SK-N-SH (cell line): ENCODE measurements around the gene SYT17. TPM values are rescaled to one million over a fixed set of nuclear protein-coding genes. Genes with fewer than 3 reads are reported as not detected.

Experiments used
- CTCF ChIA-PET: fragments of 300-600, 350-600 bp; formaldehyde crosslinking; extraction: SDS; loops from one replicate; lab custom pipeline; 2021; lab: Yijun Ruan, JAX
- POLR2A ChIA-PET: fragments of 350-600 bp; sonication (Branson Sonifier 250); formaldehyde crosslinking; extraction: SDS; loops from one replicate; lab custom pipeline; 2020; ENCODE audit warnings: antibody characterized with exemption, inconsistent platforms; lab: Yijun Ruan, JAX
- DNase-seq: peaks from one replicate; pipeline ENCODE4 v3.0.0; 2012
- H2AFZ ChIP-seq: fragments of 200-600 bp; sonication (generic); 2 replicates; pipeline ENCODE4 v1.8.1; 2016; ENCODE audit warnings: antibody characterized with exemption, mild to moderate bottlenecking, low read depth
- H3F3A ChIP-seq: fragments of 200-600 bp; sonication (generic); replicated peaks from 2 replicates; pipeline ENCODE3; 2016; ENCODE audit warnings: antibody characterized with exemption, mild to moderate bottlenecking; ENCODE audit not compliant: insufficient read depth
- H3K27ac ChIP-seq, 2 experiments: fragments of 200-500 bp in 1 of 2; fragments of 200-600 bp in 1 of 2; sonication (Bioruptor generic) in 1 of 2; sonication (generic), shearing (Covaris generic) in 1 of 2; 2 replicates each; pipeline versions ENCODE4 v1.5.1 to v1.6.1; 2014 to 2016; ENCODE audit warnings: low read depth in 2 of 2, inconsistent platforms in 1 of 2, low read length in 1 of 2, mild to moderate bottlenecking in 1 of 2, mixed read lengths in 1 of 2
- H3K27me3 ChIP-seq: fragments of 200-600 bp; sonication (generic), shearing (Covaris generic); 2 replicates; pipeline ENCODE4 v1.6.1; 2016; ENCODE audit warnings: mixed run types; ENCODE audit not compliant: insufficient read depth
- H3K36me3 ChIP-seq, 2 experiments: fragments of 200-500 bp in 1 of 2; fragments of 200-600 bp in 1 of 2; sonication (Bioruptor generic) in 1 of 2; sonication (generic) in 1 of 2; replicated peaks in 1 of 2; 2 replicates each; pipeline versions ENCODE3 to v1.5.1; 2014 to 2016; ENCODE audit warnings: low read length in 1 of 2, mild to moderate bottlenecking in 1 of 2; ENCODE audit not compliant: insufficient read depth in 2 of 2, control insufficient read depth in 1 of 2
- H3K4me1 ChIP-seq, 2 experiments: fragments of 200-500 bp in 1 of 2; fragments of 200-600 bp in 1 of 2; sonication (Bioruptor generic) in 1 of 2; sonication (generic), shearing (Covaris generic) in 1 of 2; 2 replicates each; pipeline versions ENCODE4 v1.5.1 to v1.6.1; 2014 to 2016; ENCODE audit warnings: low read depth in 1 of 2, low read length in 1 of 2, mixed run types in 1 of 2; ENCODE audit not compliant: insufficient read depth in 2 of 2, control insufficient read depth in 1 of 2
- H3K4me2 ChIP-seq: fragments of 200-600 bp; sonication (generic), shearing (Covaris generic); 2 replicates; pipeline ENCODE4 v1.6.1; 2017; ENCODE audit warnings: mixed run types
- H3K4me3 ChIP-seq, 2 experiments: fragments of 200-500 bp in 1 of 2; fragments of 200-600 bp in 1 of 2; sonication (Bioruptor generic) in 1 of 2; sonication (generic), shearing (Covaris generic) in 1 of 2; 2 replicates each; pipeline versions ENCODE4 v1.5.1 to v1.8.1; 2014 to 2016; ENCODE audit warnings: low read depth in 2 of 2, inconsistent platforms in 1 of 2, low read length in 1 of 2, mild to moderate bottlenecking in 1 of 2, mixed read lengths in 1 of 2, moderate library complexity in 1 of 2
- H3K79me2 ChIP-seq: fragments of 200-600 bp; sonication (generic); 2 replicates; pipeline ENCODE4 v1.8.1; 2017; ENCODE audit warnings: mild to moderate bottlenecking; ENCODE audit not compliant: insufficient read depth
- H3K9ac ChIP-seq: fragments of 200-600 bp; sonication (generic); 2 replicates; pipeline ENCODE4 v1.6.1; 2017; ENCODE audit warnings: mixed run types
- H3K9me2 ChIP-seq: fragments of 200-600 bp; sonication (generic); 2 replicates; pipeline ENCODE4 v1.6.1; 2017; ENCODE audit warnings: mixed run types
- H3K9me3 ChIP-seq: fragments of 200-600 bp; sonication (generic); 2 replicates; pipeline ENCODE4 v1.6.1; 2017; ENCODE audit warnings: mixed run types, mild to moderate bottlenecking, moderate library complexity
- H4K20me1 ChIP-seq: fragments of 200-600 bp; sonication (generic); 2 replicates; pipeline ENCODE4 v1.6.1; 2017; ENCODE audit warnings: mild to moderate bottlenecking, mixed run types; ENCODE audit not compliant: insufficient read depth
- CTCF ChIP-seq: fragments of 200-600 bp; sonication (generic); IDR thresholded peaks from 2 replicates; pipeline ENCODE4 v1.6.1; 2017; ENCODE audit warnings: antibody characterized with exemption, mild to moderate bottlenecking, moderate library complexity
- EP300 ChIP-seq, 2 experiments: IDR thresholded peaks; 2 replicates each; pipeline versions ENCODE4 v1.4.0 to v1.6.1; 2012; ENCODE audit warnings: borderline replicate concordance in 1 of 2, low read depth in 1 of 2, low read length in 1 of 2
- EZH2phosphoT487 ChIP-seq: fragments of 200-600 bp; sonication (generic); IDR thresholded peaks from 2 replicates; pipeline ENCODE4 v1.6.1; 2017; ENCODE audit warnings: low read depth, mixed run types, mild to moderate bottlenecking, antibody characterized with exemption, moderate library complexity, borderline replicate concordance
- FOXJ3 ChIP-seq: sonication (generic); formaldehyde crosslinking; IDR thresholded peaks from 2 replicates; pipeline ENCODE4 v1.5.1; 2020; ENCODE audit warnings: mild to moderate bottlenecking, missing genetic modification reagents
- FOXM1 ChIP-seq: IDR thresholded peaks from 2 replicates; pipeline ENCODE4 v1.4.0; 2012; ENCODE audit warnings: low read depth, mild to moderate bottlenecking
- GABPA ChIP-seq: IDR thresholded peaks from 2 replicates; pipeline ENCODE4 v1.4.0; 2012; ENCODE audit warnings: low read depth, mild to moderate bottlenecking
- JUND ChIP-seq: IDR thresholded peaks from 2 replicates; pipeline ENCODE4 v1.4.0; 2012
- MAX ChIP-seq: IDR thresholded peaks from 2 replicates; pipeline ENCODE4 v1.4.0; 2012; ENCODE audit warnings: low read depth
- NFIC ChIP-seq: IDR thresholded peaks from 2 replicates; pipeline ENCODE4 v1.4.0; 2012; ENCODE audit warnings: borderline replicate concordance
- NRF1 ChIP-seq: IDR thresholded peaks from 2 replicates; pipeline ENCODE4 v1.6.1; 2012; ENCODE audit warnings: low read depth, mild to moderate bottlenecking, low read length
- POLR2AphosphoS5 ChIP-seq: IDR thresholded peaks from 2 replicates; pipeline ENCODE4 v1.6.1; 2012; ENCODE audit warnings: low read depth, low read length
- RAD21 ChIP-seq: IDR thresholded peaks from 2 replicates; pipeline ENCODE4 v1.6.1; 2012; ENCODE audit warnings: mild to moderate bottlenecking, low read length
- RCOR1 ChIP-seq: fragments of 150-350 bp; IDR thresholded peaks from 2 replicates; pipeline ENCODE4 v1.6.1; 2017; ENCODE audit warnings: antibody characterized with exemption, low read length
- RXRA ChIP-seq: IDR thresholded peaks from 2 replicates; pipeline ENCODE4 v1.4.0; 2012; ENCODE audit warnings: low read depth, mild to moderate bottlenecking, borderline replicate concordance
- TCF12 ChIP-seq: IDR thresholded peaks from 2 replicates; pipeline ENCODE4 v1.4.0; 2012
- TEAD4 ChIP-seq: IDR thresholded peaks from 2 replicates; pipeline ENCODE4 v1.4.0; 2012; ENCODE audit warnings: mild to moderate bottlenecking, borderline replicate concordance; ENCODE audit not compliant: insufficient read depth
- USF2 ChIP-seq: fragments of 150-350 bp; IDR thresholded peaks from 2 replicates; pipeline ENCODE4 v1.6.1; 2017; ENCODE audit warnings: antibody characterized with exemption, low read length, low read depth, borderline replicate concordance
- YY1 ChIP-seq: IDR thresholded peaks from 2 replicates; pipeline ENCODE4 v1.4.0; 2012; ENCODE audit warnings: low read depth, mild to moderate bottlenecking
- WGBS: methylation state at CpG from one replicate; pipeline ENCODE4 v1.1.6; 2017; ENCODE audit warnings: low lambda C conversion rate; 5-methylcytosine and 5-hydroxymethylcytosine counted together
- polyA plus RNA-seq, 3 experiments: library from polyadenylated mRNA; depleted of rRNA; stranded (reverse); fragments of >200 nt; gene quantifications; 2 replicates each; pipeline ENCODE4 v1.2.3, GENCODE V29; 2012
- TF ChIP-seq, protein P1 (sequence below): IDR thresholded peaks from 2 replicates; pipeline ENCODE4 v1.6.1; 2012; ENCODE audit warnings: mild to moderate bottlenecking, low read depth, low read length, moderate library complexity
- TF ChIP-seq, protein P2 (sequence below): IDR thresholded peaks from 2 replicates; pipeline ENCODE4 v1.4.0; 2012; ENCODE audit warnings: low read depth, borderline replicate concordance

Gene SYT17
- polyA plus RNA-seq, 1 of the 3 experiments (the other 2 are of a cell fraction) = 0.21 TPM

DNA sequence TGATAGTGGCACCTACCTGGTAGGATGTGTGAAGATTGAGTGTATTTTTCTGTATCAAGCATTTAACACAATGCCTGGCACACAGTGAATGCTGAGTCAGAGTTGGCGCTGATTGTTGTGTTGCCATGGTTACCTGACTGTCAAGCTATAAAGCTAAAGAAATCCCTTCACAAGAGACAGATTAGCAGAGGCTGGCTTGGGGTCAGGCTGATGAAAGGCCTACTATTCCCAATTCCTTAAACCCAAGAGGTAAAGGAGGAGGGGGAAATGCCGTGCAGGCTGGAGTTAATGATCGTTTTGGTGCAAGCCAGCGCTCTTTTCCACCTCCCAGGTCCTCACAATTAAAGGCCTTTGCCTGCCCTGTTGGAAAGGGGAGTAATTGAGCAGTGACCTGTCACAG is 123.4 kb downstream of the SYT17 start:
- Histone ChIP-seq H3K79me2 (no peaks in the 10 kb centered on the region), H3K9me2 (no peaks in the 10 kb centered on the region)
- TF ChIP-seq, protein P1, sequence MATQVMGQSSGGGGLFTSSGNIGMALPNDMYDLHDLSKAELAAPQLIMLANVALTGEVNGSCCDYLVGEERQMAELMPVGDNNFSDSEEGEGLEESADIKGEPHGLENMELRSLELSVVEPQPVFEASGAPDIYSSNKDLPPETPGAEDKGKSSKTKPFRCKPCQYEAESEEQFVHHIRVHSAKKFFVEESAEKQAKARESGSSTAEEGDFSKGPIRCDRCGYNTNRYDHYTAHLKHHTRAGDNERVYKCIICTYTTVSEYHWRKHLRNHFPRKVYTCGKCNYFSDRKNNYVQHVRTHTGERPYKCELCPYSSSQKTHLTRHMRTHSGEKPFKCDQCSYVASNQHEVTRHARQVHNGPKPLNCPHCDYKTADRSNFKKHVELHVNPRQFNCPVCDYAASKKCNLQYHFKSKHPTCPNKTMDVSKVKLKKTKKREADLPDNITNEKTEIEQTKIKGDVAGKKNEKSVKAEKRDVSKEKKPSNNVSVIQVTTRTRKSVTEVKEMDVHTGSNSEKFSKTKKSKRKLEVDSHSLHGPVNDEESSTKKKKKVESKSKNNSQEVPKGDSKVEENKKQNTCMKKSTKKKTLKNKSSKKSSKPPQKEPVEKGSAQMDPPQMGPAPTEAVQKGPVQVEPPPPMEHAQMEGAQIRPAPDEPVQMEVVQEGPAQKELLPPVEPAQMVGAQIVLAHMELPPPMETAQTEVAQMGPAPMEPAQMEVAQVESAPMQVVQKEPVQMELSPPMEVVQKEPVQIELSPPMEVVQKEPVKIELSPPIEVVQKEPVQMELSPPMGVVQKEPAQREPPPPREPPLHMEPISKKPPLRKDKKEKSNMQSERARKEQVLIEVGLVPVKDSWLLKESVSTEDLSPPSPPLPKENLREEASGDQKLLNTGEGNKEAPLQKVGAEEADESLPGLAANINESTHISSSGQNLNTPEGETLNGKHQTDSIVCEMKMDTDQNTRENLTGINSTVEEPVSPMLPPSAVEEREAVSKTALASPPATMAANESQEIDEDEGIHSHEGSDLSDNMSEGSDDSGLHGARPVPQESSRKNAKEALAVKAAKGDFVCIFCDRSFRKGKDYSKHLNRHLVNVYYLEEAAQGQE = no peak
- TF ChIP-seq JUND (no peak), FOXJ3 (CRISPR knock-in tag) (no peak), TCF12 (no peak), RCOR1 (no peak), RXRA (no peak), FOXM1 (no peak), NRF1 (no peak), RAD21 (no peak), NFIC (no peak), CTCF (no peak), USF2 (no peak)
- TF ChIP-seq, all 33 proteins: peak for 0
- DNase-seq = no peak
- Histone ChIP-seq H3K27me3 (no peaks in the 10 kb centered on the region), H4K20me1 (no peaks in the 10 kb centered on the region), H3K9me3 (no peaks in the 10 kb centered on the region), H3K27ac (no peak overlapping the region), H3F3A (no peaks in the 10 kb centered on the region), H3K4me2 (no peak overlapping the region), H3K4me3 (no peak overlapping the region), H3K4me1 (peaks cover 0 to 8% of the 10 kb centered on the region in 2 experiments; a peak in 1 of 4 replicates), H3K9ac (no peak overlapping the region), H3K36me3 (no peaks in the 10 kb centered on the region), H2AFZ (no peak overlapping the region)
- 48% methylated on average over 4 of the region's 4 CpGs for WGBS
- CTCF ChIA-PET = no interaction called here
- POLR2A ChIA-PET = no interaction called here

DNA sequence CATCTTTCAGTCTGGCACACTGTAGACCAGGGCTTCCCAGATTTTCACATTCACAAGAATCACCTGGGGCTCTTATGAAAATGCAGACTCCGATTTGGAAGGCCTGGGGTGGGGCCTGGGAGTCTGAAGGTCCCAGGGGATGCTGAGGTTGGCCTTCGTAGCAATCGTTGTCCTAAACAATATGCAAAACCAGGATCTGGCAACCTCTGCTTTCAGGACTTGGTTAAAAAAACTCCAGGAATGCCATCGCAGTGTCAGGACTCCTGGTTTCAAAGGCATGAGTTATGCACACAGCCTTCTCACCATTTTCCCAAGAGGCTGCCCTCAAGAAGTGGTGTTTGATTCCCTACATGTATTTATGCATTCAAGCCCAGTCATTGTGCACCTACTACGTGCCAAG is 124.1 kb downstream of the SYT17 start:
- 17% methylated on average over 2 of the region's 5 CpGs for WGBS
- no peak overlapping the region for H3K9ac ChIP-seq
- H3K4me3 ChIP-seq = no peak overlapping the region
- no peak overlapping the region for H2AFZ ChIP-seq
- no peaks in the 10 kb centered on the region for H3F3A ChIP-seq
- ChIA-PET POLR2A (no interaction called here), CTCF (interaction anchor here (1.9 kb wide), 1 partner anchor 8 kb away, joined by 4 read pairs; no protein-coding TSS in a partner anchor)
- no peak overlapping the region for H3K27ac ChIP-seq
- H3K4me2 ChIP-seq = no peak overlapping the region
- no peaks in the 10 kb centered on the region for H3K27me3 ChIP-seq
- H3K79me2 ChIP-seq = no peaks in the 10 kb centered on the region
- H3K36me3 ChIP-seq = no peaks in the 10 kb centered on the region
- H4K20me1 ChIP-seq = no peaks in the 10 kb centered on the region
- H3K4me1 ChIP-seq = peaks cover 0 to 12% of the 10 kb centered on the region in 2 experiments; a peak in 1 of 4 replicates
- no peaks in the 10 kb centered on the region for H3K9me2 ChIP-seq
- H3K9me3 ChIP-seq = no peaks in the 10 kb centered on the region
- no peak for DNase-seq
- TF ChIP-seq, protein P2, sequence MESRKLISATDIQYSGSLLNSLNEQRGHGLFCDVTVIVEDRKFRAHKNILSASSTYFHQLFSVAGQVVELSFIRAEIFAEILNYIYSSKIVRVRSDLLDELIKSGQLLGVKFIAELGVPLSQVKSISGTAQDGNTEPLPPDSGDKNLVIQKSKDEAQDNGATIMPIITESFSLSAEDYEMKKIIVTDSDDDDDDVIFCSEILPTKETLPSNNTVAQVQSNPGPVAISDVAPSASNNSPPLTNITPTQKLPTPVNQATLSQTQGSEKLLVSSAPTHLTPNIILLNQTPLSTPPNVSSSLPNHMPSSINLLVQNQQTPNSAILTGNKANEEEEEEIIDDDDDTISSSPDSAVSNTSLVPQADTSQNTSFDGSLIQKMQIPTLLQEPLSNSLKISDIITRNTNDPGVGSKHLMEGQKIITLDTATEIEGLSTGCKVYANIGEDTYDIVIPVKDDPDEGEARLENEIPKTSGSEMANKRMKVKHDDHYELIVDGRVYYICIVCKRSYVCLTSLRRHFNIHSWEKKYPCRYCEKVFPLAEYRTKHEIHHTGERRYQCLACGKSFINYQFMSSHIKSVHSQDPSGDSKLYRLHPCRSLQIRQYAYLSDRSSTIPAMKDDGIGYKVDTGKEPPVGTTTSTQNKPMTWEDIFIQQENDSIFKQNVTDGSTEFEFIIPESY = no peak
- TF ChIP-seq FOXM1 (no peak), TEAD4 (no peak), YY1 (no peak), MAX (no peak), JUND (no peak), NRF1 (no peak), EZH2phosphoT487 (no peak), USF2 (no peak), POLR2AphosphoS5 (no peak), GABPA (no peak), EP300 (IDR thresholded peaks at IDR 0.05; ENCODE audit: borderline replicate concordance in 1 of 2, low read depth in 1 of 2, low read length in 1 of 2) (no peak), NFIC (no peak)
